GM12864 (cell line): ENCODE results near the gene UBE2D3.

Experiments
- DNase-seq: peaks from one replicate; pipeline ENCODE4 v3.0.0-alpha.2; 2011; ENCODE audit warnings: low read depth
- H3K4me3 ChIP-seq: 2 replicates; pipeline ENCODE4 v1.5.1; 2011; ENCODE audit warnings: mild to moderate bottlenecking, low read depth, low read length, control low read depth
- TF ChIP-seq, protein P1 (sequence below): IDR thresholded peaks from 2 replicates; pipeline ENCODE4 v1.5.1; 2011; ENCODE audit warnings: low read depth, mild to moderate bottlenecking, moderate library complexity, low read length, control low read depth, inconsistent platforms; ENCODE audit errors: missing control alignments

UBE2D3 gene

DNA sequence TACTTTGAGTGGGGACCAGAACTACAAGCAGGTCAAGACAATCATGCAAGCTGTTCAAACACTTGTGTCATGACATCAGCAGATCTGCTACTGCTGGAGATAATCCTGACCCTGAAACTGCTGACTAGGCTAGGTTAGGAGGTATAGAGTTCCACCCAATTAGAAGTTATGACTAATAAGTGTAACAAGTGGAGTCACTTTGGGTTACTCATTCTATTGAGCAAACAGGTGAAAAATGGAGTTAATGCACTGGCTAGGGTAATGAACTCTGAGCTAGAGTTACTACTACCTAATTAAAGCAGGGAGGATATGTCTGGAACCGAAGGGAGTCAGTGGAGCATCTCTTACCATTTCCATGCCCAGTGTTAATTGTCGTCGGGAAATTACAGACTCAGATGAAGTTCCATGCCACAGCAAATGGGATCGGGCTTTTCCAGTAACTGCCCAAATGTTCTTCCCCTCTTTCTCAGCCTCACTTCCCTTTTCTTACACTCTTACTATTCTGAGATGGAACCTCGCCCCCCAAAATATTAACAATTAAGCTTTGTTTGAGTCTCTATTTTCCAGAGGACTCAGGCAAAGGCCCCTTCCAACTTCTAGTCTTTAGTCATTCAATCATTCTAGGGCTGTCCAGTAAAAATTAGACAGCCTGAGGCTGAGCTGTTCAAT lies 46.7 kb downstream of the UBE2D3 start:
- TF ChIP-seq, protein P1, sequence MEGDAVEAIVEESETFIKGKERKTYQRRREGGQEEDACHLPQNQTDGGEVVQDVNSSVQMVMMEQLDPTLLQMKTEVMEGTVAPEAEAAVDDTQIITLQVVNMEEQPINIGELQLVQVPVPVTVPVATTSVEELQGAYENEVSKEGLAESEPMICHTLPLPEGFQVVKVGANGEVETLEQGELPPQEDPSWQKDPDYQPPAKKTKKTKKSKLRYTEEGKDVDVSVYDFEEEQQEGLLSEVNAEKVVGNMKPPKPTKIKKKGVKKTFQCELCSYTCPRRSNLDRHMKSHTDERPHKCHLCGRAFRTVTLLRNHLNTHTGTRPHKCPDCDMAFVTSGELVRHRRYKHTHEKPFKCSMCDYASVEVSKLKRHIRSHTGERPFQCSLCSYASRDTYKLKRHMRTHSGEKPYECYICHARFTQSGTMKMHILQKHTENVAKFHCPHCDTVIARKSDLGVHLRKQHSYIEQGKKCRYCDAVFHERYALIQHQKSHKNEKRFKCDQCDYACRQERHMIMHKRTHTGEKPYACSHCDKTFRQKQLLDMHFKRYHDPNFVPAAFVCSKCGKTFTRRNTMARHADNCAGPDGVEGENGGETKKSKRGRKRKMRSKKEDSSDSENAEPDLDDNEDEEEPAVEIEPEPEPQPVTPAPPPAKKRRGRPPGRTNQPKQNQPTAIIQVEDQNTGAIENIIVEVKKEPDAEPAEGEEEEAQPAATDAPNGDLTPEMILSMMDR: no peak
- no peak overlapping the region for H3K4me3 ChIP-seq
- no peak for DNase-seq

DNA sequence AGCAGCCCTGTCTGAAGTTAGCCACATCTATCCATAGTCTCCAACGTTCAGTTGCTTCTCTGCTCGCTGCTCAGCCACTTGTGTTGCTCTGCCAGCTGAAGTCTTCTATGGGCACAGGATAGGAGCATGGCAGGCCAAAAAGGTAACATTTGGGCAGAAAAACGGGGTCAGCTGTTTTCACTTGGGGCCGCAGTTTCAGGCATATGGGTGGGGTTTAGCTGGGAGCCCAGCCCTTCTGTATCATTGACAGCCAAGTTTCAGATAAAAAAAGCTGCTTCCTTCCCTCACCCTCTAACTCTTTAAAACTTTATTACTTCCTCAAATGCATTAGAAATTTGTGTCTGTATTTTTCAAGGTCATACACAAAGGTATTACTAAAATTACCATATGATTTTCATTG lies 48.1 kb downstream of the UBE2D3 start:
- no peak overlapping the region for H3K4me3 ChIP-seq

DNA sequence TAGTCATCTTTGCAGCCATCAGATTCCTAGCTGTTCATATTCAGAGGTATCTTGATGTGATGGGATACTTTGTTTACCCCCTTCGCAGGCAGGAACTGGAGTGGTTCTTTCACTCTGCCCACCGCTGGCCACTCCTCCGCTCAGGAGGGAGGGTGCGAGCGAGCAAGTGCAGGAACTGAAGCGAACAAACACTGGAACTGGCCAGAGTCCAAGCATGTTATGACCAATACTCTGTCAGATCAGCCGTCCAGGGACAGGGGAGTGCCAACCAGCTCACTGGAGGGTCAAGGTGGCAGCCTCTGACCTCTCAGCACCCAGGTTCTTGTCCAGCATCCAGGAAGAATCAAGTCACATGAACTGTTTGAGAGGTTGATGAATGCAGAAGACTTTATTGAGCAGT lies 48.6 kb downstream of the UBE2D3 start:
- DNase-seq: no peak
- TF ChIP-seq, protein P1: no peak
- no peak overlapping the region for H3K4me3 ChIP-seq

More for the DNA sequence above, 48.1 kb downstream of the UBE2D3 start:
- DNase-seq: no peak
- TF ChIP-seq, protein P1: no peak

DNA sequence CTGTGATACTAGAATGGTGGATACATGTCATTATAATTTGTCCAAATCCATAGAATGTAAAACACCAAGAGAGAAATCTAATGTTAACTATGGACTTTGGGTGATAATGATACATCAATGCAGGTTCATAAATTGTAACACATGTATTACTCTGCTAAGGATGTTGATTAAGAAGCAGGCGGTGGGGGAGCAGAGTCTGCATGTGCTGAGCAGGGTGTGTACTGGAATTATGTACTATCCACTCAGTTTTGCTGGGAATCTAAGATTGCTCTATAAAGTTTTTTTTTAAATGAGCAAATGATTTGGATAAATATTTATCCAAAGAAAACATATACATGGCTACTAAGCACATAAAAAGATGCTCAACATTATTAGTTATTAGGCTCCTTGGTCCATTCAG lies 51.5 kb downstream of the UBE2D3 start:
- DNase-seq: no peak
- TF ChIP-seq, protein P1: no peak
- no peak overlapping the region for H3K4me3 ChIP-seq

DNA sequence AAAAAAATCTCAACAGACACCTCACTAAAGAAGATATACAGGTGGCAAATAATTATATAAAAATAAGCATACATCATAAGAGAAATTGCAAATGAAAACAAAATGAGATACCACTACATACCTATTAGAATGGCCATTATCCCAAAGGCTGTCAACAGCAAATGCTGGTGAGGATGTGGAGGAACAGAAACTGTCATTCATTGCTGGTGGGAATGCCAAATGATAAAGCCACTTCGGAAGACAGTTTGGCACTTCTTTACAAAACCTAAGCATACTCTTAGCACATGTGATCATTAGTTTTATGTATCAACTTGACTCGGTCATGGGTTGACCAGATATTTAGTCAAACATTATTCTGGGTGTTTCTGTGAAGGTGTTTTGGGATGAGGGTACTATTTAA lies 53.1 kb downstream of the UBE2D3 start:
- TF ChIP-seq, protein P1: no peak
- DNase-seq: no peak
- no peak overlapping the region for H3K4me3 ChIP-seq

DNA sequence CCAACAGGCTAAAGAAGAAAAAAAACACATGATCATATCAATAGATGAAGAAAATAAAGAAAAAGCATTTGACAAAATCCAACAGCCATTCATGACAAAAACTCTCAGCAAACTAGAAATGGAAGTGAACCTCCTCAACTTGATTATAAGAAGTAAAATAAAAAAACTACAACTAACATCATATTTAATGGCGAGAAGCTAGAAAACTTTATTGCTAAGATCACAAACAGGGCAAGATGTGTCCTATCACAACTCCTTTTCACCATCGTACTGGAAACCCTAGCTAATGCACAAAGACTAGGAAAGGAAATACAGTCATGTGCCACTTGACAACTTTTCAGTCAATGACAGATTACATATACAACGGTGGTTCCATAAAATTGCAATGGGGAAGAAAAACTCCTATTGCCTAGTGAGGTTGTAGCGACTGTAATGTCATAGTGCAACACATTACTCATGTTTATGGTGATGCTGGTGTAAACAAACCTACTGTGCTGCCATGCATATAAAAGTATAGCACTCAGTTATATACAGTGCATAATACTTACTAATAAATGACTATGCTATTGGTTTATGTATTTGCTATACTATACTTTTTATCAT lies 54.5 kb downstream of the UBE2D3 start:
- TF ChIP-seq, protein P1: no peak
- H3K4me3 ChIP-seq: no peak overlapping the region
- no peak for DNase-seq

DNA sequence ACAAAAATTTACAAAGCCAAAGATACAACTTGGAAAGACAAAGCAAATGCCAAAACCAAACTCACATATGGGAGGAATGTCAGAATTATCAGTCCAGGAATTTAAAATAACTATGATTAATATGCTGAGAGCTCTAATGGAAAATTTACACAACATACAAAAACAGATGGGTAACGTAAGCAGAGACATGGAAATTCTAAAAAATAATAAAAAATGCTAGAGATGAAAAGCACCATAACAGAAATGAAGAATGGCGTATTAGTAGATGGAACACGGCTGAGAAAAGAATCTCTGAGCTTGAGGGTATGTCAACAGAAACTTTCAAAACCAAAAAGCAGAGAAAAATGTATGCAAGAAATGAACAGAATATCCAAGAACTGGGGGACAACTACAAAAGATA lies 62.5 kb downstream of the UBE2D3 start:
- H3K4me3 ChIP-seq: no peak overlapping the region
- TF ChIP-seq, protein P1: no peak
- no peak for DNase-seq
